ENCODE measurements around the gene PPP2R5C. TPM values are rescaled to one million over a fixed set of nuclear protein-coding genes. Genes with fewer than 3 reads are reported as not detected.

Gene PPP2R5C
- total RNA-seq, 2 experiments from 2014 or later = 252 to 268 TPM

- POLR2A ChIA-PET = interaction anchor here (1.5 to 4.6 kb wide), 4 partner anchors 9 to 65 kb away, joined by 4 to 32 read pairs (median 8); no protein-coding TSS in a partner anchor
- Mint-ChIP-seq H3K27ac (peak overlapping the region; percentile 73), H3K4me3 (no peak overlapping the region), H3K4me1 (ENCODE audit: low read depth) (peaks cover 92% of the 10 kb centered on the region), H3K27me3 (no peaks in the 10 kb centered on the region), H3K36me3 (peaks cover 21% of the 10 kb centered on the region), H3K9me3 (no peaks in the 10 kb centered on the region)
- DNase-seq = no peak
- intact Hi-C loops (cut with micrococcal nuclease) = no loop called here
- CTCF ChIA-PET = interaction anchor here (0.7 to 3.4 kb wide), 6 partner anchors 8 to 65 kb away, joined by 3 to 24 read pairs (median 4); no protein-coding TSS in a partner anchor
These were observed 74.6 kb downstream of the PPP2R5C start for GRCh38 chr14:101836135-101836534.

GRCh38 chr14:101838476-101838875 lies 77.0 kb downstream of the PPP2R5C start:
- CTCF ChIA-PET = no interaction called here
- H3K4me3 Mint-ChIP-seq = peak overlapping the region; percentile 46
- no peaks in the 10 kb centered on the region for H3K9me3 Mint-ChIP-seq
- intact Hi-C loops (cut with micrococcal nuclease) = loop anchor here (2.0 kb wide), 1 partner anchor 14 kb away; no protein-coding TSS in a partner anchor
- peak overlapping the region; percentile 92 for H3K27ac Mint-ChIP-seq
- H3K27me3 Mint-ChIP-seq = no peaks in the 10 kb centered on the region
- peaks cover 11% of the 10 kb centered on the region for H3K36me3 Mint-ChIP-seq
- DNase-seq = no peak
- POLR2A ChIA-PET = interaction anchor here (1.1 to 4.6 kb wide), 2 partner anchors 14 to 67 kb away, joined by 6 to 32 read pairs; no protein-coding TSS in a partner anchor
- H3K4me1 Mint-ChIP-seq (ENCODE audit: low read depth) = peaks cover 91% of the 10 kb centered on the region

- Mint-ChIP-seq H3K27me3 (no peaks in the 10 kb centered on the region), H3K4me3 (peak overlapping the region; percentile 47), H3K9me3 (no peaks in the 10 kb centered on the region), H3K4me1 (ENCODE audit: low read depth) (peaks cover 91% of the 10 kb centered on the region), H3K27ac (peak overlapping the region; percentile 92), H3K36me3 (peaks cover 16% of the 10 kb centered on the region)
- ChIA-PET POLR2A (interaction anchor here (0.6 to 1.1 kb wide), 2 partner anchors 39 to 68 kb away, joined by 3 to 6 read pairs; no protein-coding TSS in a partner anchor), CTCF (interaction anchor here (0.7 kb wide), 1 partner anchor 11 kb away, joined by 3 read pairs; no protein-coding TSS in a partner anchor)
- intact Hi-C loops (cut with micrococcal nuclease) = loop anchor here (2.0 kb wide), 1 partner anchor 14 kb away; no protein-coding TSS in a partner anchor
- DNase-seq = peak; percentile 74
These were observed 77.7 kb downstream of the PPP2R5C start for GRCh38 chr14:101839236-101839635.

- ChIA-PET POLR2A (interaction anchor here (0.6 to 1.5 kb wide), 3 partner anchors 30 to 69 kb away, joined by 3 to 6 read pairs (median 5); no protein-coding TSS in a partner anchor), CTCF (interaction anchor here (0.7 to 7.4 kb wide), 2 partner anchors 10 to 69 kb away, joined by 3 to 82 read pairs; no protein-coding TSS in a partner anchor)
- Mint-ChIP-seq H3K9me3 (no peaks in the 10 kb centered on the region), H3K27ac (peak overlapping the region; percentile 92), H3K36me3 (peaks cover 20% of the 10 kb centered on the region), H3K4me1 (ENCODE audit: low read depth) (peaks cover 91% of the 10 kb centered on the region), H3K4me3 (peak overlapping the region; percentile 47), H3K27me3 (no peaks in the 10 kb centered on the region)
- no peak for DNase-seq
- intact Hi-C loops (cut with micrococcal nuclease) = loop anchor here (2.0 kb wide), 1 partner anchor 15 kb away; no protein-coding TSS in a partner anchor
These were observed 78.2 kb downstream of the PPP2R5C start for GRCh38 chr14:101839661-101840060.

GRCh38 chr14:101840649-101841369 lies 79.3 kb downstream of the PPP2R5C start:
- Mint-ChIP-seq H3K27ac (peak overlapping the region; percentile 92), H3K27me3 (no peaks in the 10 kb centered on the region), H3K36me3 (peaks cover 23% of the 10 kb centered on the region), H3K4me3 (no peak overlapping the region), H3K4me1 (ENCODE audit: low read depth) (peaks cover 91% of the 10 kb centered on the region), H3K9me3 (no peaks in the 10 kb centered on the region)
- POLR2A ChIA-PET = interaction anchor here (0.7 to 6.6 kb wide), 3 partner anchors 16 to 343 kb away, joined by 3 to 80 read pairs (median 5); no protein-coding TSS in a partner anchor
- DNase-seq = no peak
- intact Hi-C loops (cut with micrococcal nuclease) = no loop called here
- CTCF ChIA-PET = interaction anchor here (0.9 to 7.4 kb wide), 4 partner anchors 17 to 133 kb away, joined by 3 to 82 read pairs (median 6); no protein-coding TSS in a partner anchor

- H3K36me3 Mint-ChIP-seq = peaks cover 22% of the 10 kb centered on the region
These were observed 81.5 kb downstream of the PPP2R5C start for GRCh38 chr14:101843038-101843437.

GRCh38 chr14:101843665-101844064 lies 82.2 kb downstream of the PPP2R5C start:
- Mint-ChIP-seq H3K27me3 (no peaks in the 10 kb centered on the region), H3K4me3 (no peak overlapping the region), H3K4me1 (ENCODE audit: low read depth) (peaks cover 87% of the 10 kb centered on the region), H3K27ac (peak overlapping the region; percentile 85), H3K36me3 (peaks cover 21% of the 10 kb centered on the region), H3K9me3 (no peaks in the 10 kb centered on the region)
- POLR2A ChIA-PET = interaction anchor here (0.6 to 6.6 kb wide), 6 partner anchors 19 to 73 kb away, joined by 3 to 80 read pairs (median 10); no protein-coding TSS in a partner anchor
- intact Hi-C loops (cut with micrococcal nuclease) = loop anchor here (1.0 to 2.0 kb wide), 5 partner anchors 15 to 136 kb away; no protein-coding TSS in a partner anchor
- CTCF ChIA-PET = interaction anchor here (0.5 to 7.4 kb wide), 16 partner anchors 7 to 430 kb away, joined by 3 to 82 read pairs (median 7); no protein-coding TSS in a partner anchor
- DNase-seq = peak; percentile 83

More at GRCh38 chr14:101843038-101843437, 81.5 kb downstream of the PPP2R5C start:
- DNase-seq = no peak
- H3K4me3 Mint-ChIP-seq = no peak overlapping the region
- peaks cover 89% of the 10 kb centered on the region for H3K4me1 Mint-ChIP-seq (ENCODE audit: low read depth)
- no peaks in the 10 kb centered on the region for H3K9me3 Mint-ChIP-seq
- peak overlapping the region; percentile 85 for H3K27ac Mint-ChIP-seq
- intact Hi-C loops (cut with micrococcal nuclease) = loop anchor here (1.0 kb wide), 4 partner anchors 33 to 136 kb away; no protein-coding TSS in a partner anchor
- CTCF ChIA-PET = interaction anchor here (1.0 to 7.4 kb wide), 8 partner anchors 11 to 136 kb away, joined by 4 to 82 read pairs (median 12); no protein-coding TSS in a partner anchor
- POLR2A ChIA-PET = interaction anchor here (0.6 to 6.6 kb wide), 4 partner anchors 18 to 36 kb away, joined by 3 to 80 read pairs (median 18); no protein-coding TSS in a partner anchor
- H3K27me3 Mint-ChIP-seq = no peaks in the 10 kb centered on the region

GRCh38 chr14:101844219-101844618 lies 82.7 kb downstream of the PPP2R5C start:
- no peaks in the 10 kb centered on the region for H3K27me3 Mint-ChIP-seq
- no peaks in the 10 kb centered on the region for H3K9me3 Mint-ChIP-seq
- H3K4me3 Mint-ChIP-seq = no peak overlapping the region
- H3K27ac Mint-ChIP-seq = peak overlapping the region; percentile 85
- intact Hi-C loops (cut with micrococcal nuclease) = loop anchor here (2.0 kb wide), 1 partner anchor 15 kb away; no protein-coding TSS in a partner anchor
- ChIA-PET CTCF (interaction anchor here (0.5 to 7.4 kb wide), 16 partner anchors 8 to 429 kb away, joined by 3 to 82 read pairs (median 7); no protein-coding TSS in a partner anchor), POLR2A (interaction anchor here (0.9 to 6.6 kb wide), 8 partner anchors 8 to 137 kb away, joined by 5 to 80 read pairs (median 10); no protein-coding TSS in a partner anchor)
- no peak for DNase-seq
- peaks cover 88% of the 10 kb centered on the region for H3K4me1 Mint-ChIP-seq (ENCODE audit: low read depth)
- H3K36me3 Mint-ChIP-seq = peaks cover 21% of the 10 kb centered on the region

- Mint-ChIP-seq H3K27ac (peak overlapping the region; percentile 85), H3K27me3 (no peaks in the 10 kb centered on the region), H3K9me3 (no peaks in the 10 kb centered on the region), H3K4me1 (ENCODE audit: low read depth) (peaks cover 88% of the 10 kb centered on the region), H3K4me3 (no peak overlapping the region), H3K36me3 (peaks cover 18% of the 10 kb centered on the region)
- peak; percentile 57 for DNase-seq
- POLR2A ChIA-PET = interaction anchor here (1.7 to 6.6 kb wide), 7 partner anchors 8 to 138 kb away, joined by 5 to 80 read pairs (median 12); no protein-coding TSS in a partner anchor
- CTCF ChIA-PET = interaction anchor here (0.7 to 7.4 kb wide), 16 partner anchors 8 to 137 kb away, joined by 3 to 82 read pairs (median 7); no protein-coding TSS in a partner anchor
- intact Hi-C loops (cut with micrococcal nuclease) = loop anchor here (1.0 to 2.0 kb wide), 2 partner anchors 14 to 36 kb away; no protein-coding TSS in a partner anchor
These were observed 83.2 kb downstream of the PPP2R5C start for GRCh38 chr14:101844751-101845150.

- ChIA-PET CTCF (interaction anchor here (0.7 to 7.4 kb wide), 12 partner anchors 8 to 138 kb away, joined by 3 to 82 read pairs (median 5); no protein-coding TSS in a partner anchor), POLR2A (interaction anchor here (1.2 to 6.6 kb wide), 11 partner anchors 9 to 139 kb away, joined by 3 to 80 read pairs (median 7); no protein-coding TSS in a partner anchor)
- peak overlapping the region; percentile 42 for H3K4me3 Mint-ChIP-seq
These were observed 84.0 kb downstream of the PPP2R5C start for GRCh38 chr14:101845496-101845895.

GRCh38 chr14:101845896-101846295 lies 84.4 kb downstream of the PPP2R5C start:
- Mint-ChIP-seq H3K27ac (peak overlapping the region; percentile 85), H3K36me3 (peaks cover 16% of the 10 kb centered on the region), H3K4me3 (peak overlapping the region; percentile 42), H3K9me3 (no peaks in the 10 kb centered on the region), H3K27me3 (no peaks in the 10 kb centered on the region), H3K4me1 (ENCODE audit: low read depth) (peaks cover 89% of the 10 kb centered on the region)
- intact Hi-C loops (cut with micrococcal nuclease) = loop anchor here (1.0 to 2.0 kb wide), 2 partner anchors 13 to 34 kb away; no protein-coding TSS in a partner anchor
- ChIA-PET POLR2A (interaction anchor here (1.2 to 6.6 kb wide), 10 partner anchors 8 to 139 kb away, joined by 3 to 80 read pairs (median 8); no protein-coding TSS in a partner anchor), CTCF (interaction anchor here (0.7 to 7.4 kb wide), 9 partner anchors 16 to 140 kb away, joined by 3 to 82 read pairs (median 3); no protein-coding TSS in a partner anchor)
- peak; percentile 71 for DNase-seq

More at GRCh38 chr14:101845496-101845895, 84.0 kb downstream of the PPP2R5C start:
- intact Hi-C loops (cut with micrococcal nuclease) = loop anchor here (1.0 to 2.0 kb wide), 2 partner anchors 13 to 35 kb away; no protein-coding TSS in a partner anchor
- H3K36me3 Mint-ChIP-seq = peaks cover 16% of the 10 kb centered on the region
- peak overlapping the region; percentile 85 for H3K27ac Mint-ChIP-seq
- peaks cover 89% of the 10 kb centered on the region for H3K4me1 Mint-ChIP-seq (ENCODE audit: low read depth)
- H3K9me3 Mint-ChIP-seq = no peaks in the 10 kb centered on the region
- no peak for DNase-seq
- H3K27me3 Mint-ChIP-seq = no peaks in the 10 kb centered on the region
